Astrocyte of the cerebellum (primary cell): Measurements from ENCODE around the gene CLASP1.

Source experiments
- DNase-seq: peaks from one replicate; pipeline ENCODE4 v3.0.0-alpha.2; 2011; ENCODE audit warnings: low read depth
- H3K4me3 ChIP-seq: 2 replicates; pipeline ENCODE4 v1.5.1; 2011; ENCODE audit warnings: mild to moderate bottlenecking, low read depth, low read length, moderate library complexity
- CTCF ChIP-seq: IDR thresholded peaks from 2 replicates; pipeline ENCODE4 v1.5.1; 2012; ENCODE audit warnings: low read length, low read depth, moderate library complexity, mild to moderate bottlenecking; ENCODE audit errors: missing control alignments
- in situ Hi-C: cut with HindIII; loops from 2 replicates; pipeline ENCODE4 v1.10.0; 2017; ENCODE audit warnings: low sequenced_read_pairs

Gene CLASP1

GRCh38 chr2:121417826-121418225, 231.4 kb downstream of the CLASP1 start:
- in situ Hi-C loops, result no loop called here
- no peak for TF ChIP-seq CTCF
- DNase-seq, result no peak
- no peak overlapping the region for H3K4me3 ChIP-seq

GRCh38 chr2:121415727-121416126, 233.5 kb downstream of the CLASP1 start:
- in situ Hi-C loops, result no loop called here
- H3K4me3 ChIP-seq, result no peak overlapping the region
- TF ChIP-seq CTCF, result no peak

GRCh38 chr2:121412349-121412748, 236.9 kb downstream of the CLASP1 start:
- no peak for DNase-seq
- no peak for TF ChIP-seq CTCF
- H3K4me3 ChIP-seq, result no peak overlapping the region
- in situ Hi-C loops, result no loop called here

More at GRCh38 chr2:121415727-121416126, 233.5 kb downstream of the CLASP1 start:
- no peak for DNase-seq

- DNase-seq, result no peak
- TF ChIP-seq CTCF, result no peak
- in situ Hi-C loops, result no loop called here
- H3K4me3 ChIP-seq, result no peak overlapping the region
Observed at GRCh38 chr2:121409966-121410365, 239.3 kb downstream of the CLASP1 start.

GRCh38 chr2:121409388-121409787, 239.9 kb downstream of the CLASP1 start:
- no peak for TF ChIP-seq CTCF
- no peak overlapping the region for H3K4me3 ChIP-seq
- in situ Hi-C loops, result no loop called here
- DNase-seq, result no peak

- no peak for TF ChIP-seq CTCF
- no peak for DNase-seq
- H3K4me3 ChIP-seq, result no peak overlapping the region
- in situ Hi-C loops, result no loop called here
Observed at GRCh38 chr2:121408641-121409040, 240.6 kb downstream of the CLASP1 start.

GRCh38 chr2:121405233-121405632, 244.0 kb downstream of the CLASP1 start:
- no peak for DNase-seq
- in situ Hi-C loops, result no loop called here
- no peak overlapping the region for H3K4me3 ChIP-seq
- no peak for TF ChIP-seq CTCF
